Upper lobe of right lung (tissue), 1 donor: ENCODE results near the gene PAAF1. TPM values are rescaled to one million over a fixed set of nuclear protein-coding genes. Genes with fewer than 3 reads are reported as not detected.
"Not testable (repeated sequence)": the region's sequence is repeated elsewhere in the genome, so short reads cannot be mapped to it uniquely, and the experiment has no call there.

Experiments
- ATAC-seq: fragments of 200-7000 bp; cut with Tn5 transposase; one replicate; pipeline ENCODE4 v1.9.1; 2020; ENCODE audit warnings: mild to moderate bottlenecking, moderate library complexity
- DNase-seq: peaks from one replicate; pipeline ENCODE4 v3.0.0-alpha.2; 2020
- H3K27ac ChIP-seq: fragments of 200-600 bp; one replicate; pipeline ENCODE4 v1.8.0; 2022
- H3K27me3 ChIP-seq: fragments of 200-600 bp; one replicate; pipeline ENCODE4 v1.8.0; 2022; ENCODE audit warnings: mild to moderate bottlenecking
- H3K36me3 ChIP-seq: fragments of 200-600 bp; one replicate; pipeline ENCODE4 v1.8.0; 2022
- H3K4me1 ChIP-seq: fragments of 200-600 bp; one replicate; pipeline ENCODE4 v1.8.0; 2022
- H3K4me3 ChIP-seq: fragments of 200-600 bp; one replicate; pipeline ENCODE4 v1.8.0; 2022; ENCODE audit warnings: mild to moderate bottlenecking
- H3K9me3 ChIP-seq: fragments of 200-600 bp; one replicate; pipeline ENCODE4 v1.8.0; 2022
- CTCF ChIP-seq: fragments of 200-600 bp; IDR thresholded peaks from one replicate; pipeline ENCODE4 v1.8.0; 2022; ENCODE audit warnings: antibody characterized with exemption
- intact Hi-C: fragments of 100-400 bp; cut with DNase I; formaldehyde crosslinking; loops from one replicate; pipeline ENCODE4 v1.11.0; 2022
- total RNA-seq: library from RNA; stranded (reverse); fragmentation: NEBNext Ultra II Directional; extraction: Animal tissue kit (Norgen Biotek cat#: 25700); gene quantifications from one replicate; pipeline ENCODE4 v1.2.1, GENCODE V29; 2021
- donor health status: DM: no; HTN: yes; CAD: no; lungs with severe emphysema.

The PAAF1 gene
- total RNA-seq, 1 donor from 2014 or later = 13.9 TPM

GRCh38 chr11:73921180-73921579 lies 44.4 kb downstream of the PAAF1 start:
- Histone ChIP-seq H3K36me3 (peaks cover 91% of the 10 kb centered on the region), H3K27ac (no peak overlapping the region), H3K9me3 (no peaks in the 10 kb centered on the region), H3K4me3 (no peak overlapping the region), H3K27me3 (no peaks in the 10 kb centered on the region), H3K4me1 (no peaks in the 10 kb centered on the region)
- TF ChIP-seq CTCF = no peak
- intact Hi-C loops = no loop called here
- no peak for ATAC-seq
- DNase-seq = no peak

GRCh38 chr11:73929388-73929787 lies 52.6 kb downstream of the PAAF1 start:
- intact Hi-C loops = no loop called here
- peaks cover 89% of the 10 kb centered on the region for H3K36me3 ChIP-seq

GRCh38 chr11:73931039-73931645 lies 54.3 kb downstream of the PAAF1 start:
- ATAC-seq (peak; percentile 86), DNase-seq (no peak)
- H3K27ac ChIP-seq = no peak overlapping the region
- TF ChIP-seq CTCF = peak; percentile 21
- H3K4me3 ChIP-seq = no peak overlapping the region
- H3K4me1 ChIP-seq = no peaks in the 10 kb centered on the region
- no peaks in the 10 kb centered on the region for H3K9me3 ChIP-seq
- H3K36me3 ChIP-seq = peaks cover 71% of the 10 kb centered on the region
- H3K27me3 ChIP-seq = no peaks in the 10 kb centered on the region
- intact Hi-C loops = no loop called here

More at GRCh38 chr11:73929388-73929787, 52.6 kb downstream of the PAAF1 start:
- DNase-seq (no peak), ATAC-seq (no peak)
- H3K27ac ChIP-seq = no peak overlapping the region
- no peak for TF ChIP-seq CTCF
- no peaks in the 10 kb centered on the region for H3K9me3 ChIP-seq
- no peak overlapping the region for H3K4me3 ChIP-seq
- no peaks in the 10 kb centered on the region for H3K4me1 ChIP-seq
- no peaks in the 10 kb centered on the region for H3K27me3 ChIP-seq

- ATAC-seq = no peak
- Histone ChIP-seq H3K27me3 (no peaks in the 10 kb centered on the region), H3K27ac (no peak overlapping the region), H3K4me1 (no peaks in the 10 kb centered on the region), H3K36me3 (peaks cover 63% of the 10 kb centered on the region), H3K9me3 (no peaks in the 10 kb centered on the region), H3K4me3 (no peak overlapping the region)
- intact Hi-C loops = no loop called here
- DNase-seq = no peak
- TF ChIP-seq CTCF = no peak
Measured at GRCh38 chr11:73931951-73932350, 55.2 kb downstream of the PAAF1 start.

GRCh38 chr11:73932781-73933180 lies 56.0 kb downstream of the PAAF1 start:
- no peaks in the 10 kb centered on the region for H3K9me3 ChIP-seq
- H3K4me3 ChIP-seq = no peak overlapping the region
- intact Hi-C loops = no loop called here
- no peaks in the 10 kb centered on the region for H3K4me1 ChIP-seq
- no peak overlapping the region for H3K27ac ChIP-seq
- DNase-seq = no peak
- TF ChIP-seq CTCF = no peak
- ATAC-seq = no peak
- H3K36me3 ChIP-seq = peaks cover 55% of the 10 kb centered on the region
- no peaks in the 10 kb centered on the region for H3K27me3 ChIP-seq

- DNase-seq, H3K27ac ChIP-seq, H3K27me3 ChIP-seq, H3K4me1 ChIP-seq, H3K9me3 ChIP-seq, ATAC-seq, intact Hi-C loops, H3K4me3 ChIP-seq: not testable (repeated sequence)
- peaks cover 25% of the 10 kb centered on the region for H3K36me3 ChIP-seq
Measured at GRCh38 chr11:73936047-73936446, 59.2 kb downstream of the PAAF1 start.
